HCEC 1CT (cell line): ENCODE measurements around the gene TFDP3.

Experiments
- DNase-seq: peaks from one replicate; pipeline ENCODE4 v3.0.0-alpha.2; 2017

TFDP3 gene

GRCh38 chrX:133185119-133185518, 33.0 kb downstream of the TFDP3 start:
- DNase-seq = no peak

DNA sequence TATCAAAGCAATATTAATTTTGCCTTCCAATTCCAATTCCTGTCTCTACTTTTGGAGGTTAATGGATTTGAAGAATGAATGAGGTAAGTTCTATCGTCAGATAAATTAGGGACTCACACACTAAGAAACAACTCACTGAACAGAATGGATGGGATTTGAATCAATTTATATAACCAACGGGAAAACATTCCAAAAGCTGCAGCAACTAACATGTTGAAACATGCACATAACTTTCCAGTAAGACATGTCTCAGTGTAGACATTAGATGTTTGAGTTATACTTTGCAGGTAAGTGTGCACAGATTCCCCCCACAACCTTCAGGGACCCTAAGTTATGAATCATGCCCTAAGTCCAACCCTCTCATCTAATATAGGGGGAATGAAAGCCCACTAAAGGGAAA, 34.3 kb downstream of the TFDP3 start:
- no peak for DNase-seq

- no peak for DNase-seq
Measured at GRCh38 chrX:133179500-133179899, 38.7 kb downstream of the TFDP3 start.

GRCh38 chrX:133177202-133177601, 41.0 kb downstream of the TFDP3 start:
- DNase-seq = no peak

GRCh38 chrX:133175605-133176004, 42.5 kb downstream of the TFDP3 start:
- DNase-seq = no peak

DNA sequence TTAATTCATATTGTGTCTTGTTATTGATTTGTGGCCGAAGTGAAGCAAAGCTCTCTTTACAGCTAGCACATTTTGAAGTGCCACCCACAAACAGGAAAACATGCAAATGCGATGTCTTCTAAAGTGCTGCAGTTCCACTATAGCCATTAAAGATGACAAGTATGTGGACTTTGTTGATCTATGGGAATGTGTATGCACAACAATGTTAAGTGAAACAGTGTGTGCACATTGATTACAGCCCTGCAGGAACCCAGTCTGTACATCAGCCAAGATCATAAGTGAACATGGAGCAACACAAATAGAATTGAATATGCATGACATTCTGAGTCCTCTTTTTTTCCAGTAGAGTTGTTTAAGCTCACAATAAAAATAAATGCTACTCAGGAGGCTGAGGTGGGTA, 43.0 kb downstream of the TFDP3 start:
- no peak for DNase-seq

GRCh38 chrX:133171962-133172708, 46.0 kb downstream of the TFDP3 start:
- no peak for DNase-seq
